GM23338 (cell line): ENCODE measurements around the gene TMEM201. TPM values are rescaled to one million over a fixed set of nuclear protein-coding genes. Genes with fewer than 3 reads are reported as not detected.

ENCODE experiments used
- ATAC-seq: fragments of 200-7000 bp; cut with Tn5 transposase; 3 replicates; pipeline ENCODE4 v1.9.1; 2020
- DNase-seq: peaks from one replicate; pipeline ENCODE4 v3.0.0-alpha.2; 2015; ENCODE audit warnings: low spot score
- H2AFZ ChIP-seq: fragments of 200-600 bp; sonication (generic); 2 replicates; pipeline ENCODE4 v1.8.0; 2016; ENCODE audit warnings: antibody characterized with exemption, mild to moderate bottlenecking, moderate library complexity
- H3F3A ChIP-seq: fragments of 200-600 bp; sonication (generic); replicated peaks from 2 replicates; pipeline ENCODE4 v1.8.0; 2017; ENCODE audit warnings: antibody characterized with exemption, mixed run types, low read depth
- H3K27ac ChIP-seq: fragments of 200-600 bp; sonication (generic); 2 replicates; pipeline ENCODE4 v1.6.1; 2016; ENCODE audit warnings: low read depth
- H3K27me3 ChIP-seq: fragments of 200-600 bp; sonication (generic); 2 replicates; pipeline ENCODE4 v1.8.0; 2016; ENCODE audit warnings: mild to moderate bottlenecking, mixed run types, moderate library complexity; ENCODE audit not compliant: insufficient read depth
- H3K36me3 ChIP-seq: fragments of 200-600 bp; sonication (generic); 2 replicates; pipeline ENCODE4 v1.8.0; 2016; ENCODE audit warnings: mild to moderate bottlenecking; ENCODE audit not compliant: insufficient read depth
- H3K4me1 ChIP-seq: fragments of 200-600 bp; sonication (generic); 2 replicates; pipeline ENCODE4 v1.8.0; 2016; ENCODE audit warnings: mild to moderate bottlenecking, moderate library complexity; ENCODE audit not compliant: insufficient read depth
- H3K4me2 ChIP-seq: fragments of 200-600 bp; sonication (generic); 2 replicates; pipeline ENCODE4 v1.7.1; 2017; ENCODE audit warnings: mixed run types
- H3K4me3 ChIP-seq: fragments of 200-600 bp; sonication (generic); 2 replicates; pipeline ENCODE4 v1.6.1; 2016; ENCODE audit warnings: mixed run types
- H3K79me2 ChIP-seq: fragments of 200-600 bp; sonication (generic); replicated peaks from 2 replicates; pipeline ENCODE4 v1.8.0; 2017; ENCODE audit warnings: mild to moderate bottlenecking; ENCODE audit not compliant: insufficient read depth
- H3K9me2 ChIP-seq: fragments of 200-600 bp; sonication (generic); 2 replicates; pipeline ENCODE4 v1.8.0; 2017; ENCODE audit not compliant: insufficient read depth
- H4K20me1 ChIP-seq: fragments of 200-600 bp; sonication (generic); replicated peaks from 2 replicates; pipeline ENCODE4 v1.8.0; 2017; ENCODE audit warnings: mild to moderate bottlenecking; ENCODE audit not compliant: insufficient read depth
- H3K27ac Mint-ChIP-seq: 2 replicates; pipeline ENCODE4 v1.8.0; 2020; ENCODE audit warnings: inconsistent platforms, mild to moderate bottlenecking, moderate library complexity, mixed read lengths
- H3K27me3 Mint-ChIP-seq: 3 replicates; pipeline ENCODE4 v1.8.0; 2022; ENCODE audit warnings: low read depth, mild to moderate bottlenecking, moderate library complexity, mixed read lengths, inconsistent platforms; ENCODE audit not compliant: insufficient read depth, poor library complexity
- H3K36me3 Mint-ChIP-seq: 3 replicates; pipeline ENCODE4 v1.8.0; 2021; ENCODE audit warnings: low read depth, mild to moderate bottlenecking, inconsistent platforms, moderate library complexity, mixed read lengths
- H3K4me1 Mint-ChIP-seq: 3 replicates; pipeline ENCODE4 v1.8.0; 2020; ENCODE audit warnings: mild to moderate bottlenecking, inconsistent platforms, mixed read lengths
- H3K4me3 Mint-ChIP-seq: 3 replicates; pipeline ENCODE4 v1.8.0; 2021; ENCODE audit warnings: moderate library complexity, mild to moderate bottlenecking, inconsistent platforms, mixed read lengths
- H3K9me3 Mint-ChIP-seq: 3 replicates; pipeline ENCODE4 v1.8.0; 2020; ENCODE audit warnings: moderate library complexity, mild to moderate bottlenecking, inconsistent platforms, mixed read lengths
- CREB1 ChIP-seq: fragments of 250-450 bp; sonication (Bioruptor Pico); IDR thresholded peaks from 2 replicates; pipeline ENCODE4 v1.5.0; 2020; ENCODE audit warnings: low read depth, mild to moderate bottlenecking, moderate library complexity
- CTCF ChIP-seq, 2 experiments: fragments of 200-600 bp in 1 of 2; sonication (generic) in 1 of 2; conservative IDR thresholded peaks; 2 replicates each; pipeline versions ENCODE4 v1.5.1 to v1.6.1; 2016 to 2017; ENCODE audit warnings: antibody characterized with exemption in 2 of 2, low read depth in 2 of 2, mild to moderate bottlenecking in 2 of 2, moderate library complexity in 1 of 2
- ETS1 ChIP-seq: IDR thresholded peaks from 2 replicates; pipeline ENCODE4 v1.6.1; 2016; ENCODE audit warnings: antibody characterized with exemption
- EZH2 ChIP-seq: fragments of 200-600 bp; sonication (generic); IDR thresholded peaks from one replicate; pipeline ENCODE4 v1.8.0; 2017; ENCODE audit warnings: antibody characterized with exemption, mild to moderate bottlenecking, low read depth; ENCODE audit not compliant: unreplicated experiment
- JUNB ChIP-seq: IDR thresholded peaks from one replicate; pipeline ENCODE4 v1.6.1; 2016; ENCODE audit warnings: antibody characterized with exemption; ENCODE audit not compliant: unreplicated experiment
- REST ChIP-seq: IDR thresholded peaks from one replicate; pipeline ENCODE4 v1.6.1; 2018; ENCODE audit warnings: antibody characterized with exemption; ENCODE audit not compliant: unreplicated experiment
- STAT1 ChIP-seq: IDR thresholded peaks from one replicate; pipeline ENCODE4 v1.6.1; 2016; ENCODE audit warnings: antibody characterized with exemption; ENCODE audit not compliant: unreplicated experiment
- polyA plus RNA-seq: library from polyadenylated mRNA; unstranded; fragments of >200 nt; fragmentation: Nextera tagmentation; extraction: Ambion mirVana; gene quantifications from 2 replicates; pipeline ENCODE4 v1.2.1, GENCODE V29; 2016
- total RNA-seq: library from RNA; depleted of rRNA; stranded (reverse); fragments of >200 nt; shearing (Covaris generic); gene quantifications from 2 replicates; pipeline ENCODE4 v1.2.3, GENCODE V29; 2014

TMEM201 gene
- total and polyA plus RNA-seq, 2 experiments from 2014 or later = 11.6 to 27.2 TPM

GRCh38 chr1:9628541-9629444 is 40.1 kb downstream of the TMEM201 start:
- Mint-ChIP-seq H3K9me3 (0 out of 3 replicates have a peak, but pooled peaks cover 2% of the 10 kb centered on the region), H3K4me3 (no peak overlapping the region), H3K4me1 (peaks cover 9% of the 10 kb centered on the region; the same call in 2 of the 3 replicates), H3K36me3 (no peaks in the 10 kb centered on the region; the same call in 2 of the 3 replicates), H3K27ac (no peak overlapping the region), H3K27me3 (peaks cover 23% of the 10 kb centered on the region)
- Histone ChIP-seq H3K27me3 (peaks cover 4% of the 10 kb centered on the region; the same call in 1 of the 2 replicates), H3K9me2 (no peaks in the 10 kb centered on the region), H3K36me3 (no peaks in the 10 kb centered on the region), H4K20me1 (no peaks in the 10 kb centered on the region), H3F3A (no peaks in the 10 kb centered on the region), H3K4me2 (no peak overlapping the region), H3K4me3 (no peak overlapping the region), H3K27ac (no peak overlapping the region), H2AFZ (no peak overlapping the region; the same call in 1 of the 2 replicates), H3K79me2 (no peaks in the 10 kb centered on the region), H3K4me1 (no peaks in the 10 kb centered on the region)
- DNase-seq = no peak
- no peak for ATAC-seq
- no peak for TF ChIP-seq ETS1
- no peak for TF ChIP-seq REST
- no peak for TF ChIP-seq CTCF (conservative IDR thresholded peaks at IDR 0.05; ENCODE audit: low read depth in 2 of 2)
- no peak for TF ChIP-seq EZH2
- TF ChIP-seq CREB1 (CRISPR knock-in tag) = no peak
- TF ChIP-seq STAT1 = no peak
- TF ChIP-seq JUNB = no peak
